ENCODE measurements around the gene ZBTB45. TPM values are rescaled to one million over a fixed set of nuclear protein-coding genes. Genes with fewer than 3 reads are reported as not detected.
"Not testable (repeated sequence)": the region's sequence is repeated elsewhere in the genome, so short reads cannot be mapped to it uniquely, and the experiment has no call there.

ZBTB45 gene
- total and polyA plus RNA-seq, 3 donors from 2014 or later = 6.9 to 15.1 (median 14.0) TPM

DNA sequence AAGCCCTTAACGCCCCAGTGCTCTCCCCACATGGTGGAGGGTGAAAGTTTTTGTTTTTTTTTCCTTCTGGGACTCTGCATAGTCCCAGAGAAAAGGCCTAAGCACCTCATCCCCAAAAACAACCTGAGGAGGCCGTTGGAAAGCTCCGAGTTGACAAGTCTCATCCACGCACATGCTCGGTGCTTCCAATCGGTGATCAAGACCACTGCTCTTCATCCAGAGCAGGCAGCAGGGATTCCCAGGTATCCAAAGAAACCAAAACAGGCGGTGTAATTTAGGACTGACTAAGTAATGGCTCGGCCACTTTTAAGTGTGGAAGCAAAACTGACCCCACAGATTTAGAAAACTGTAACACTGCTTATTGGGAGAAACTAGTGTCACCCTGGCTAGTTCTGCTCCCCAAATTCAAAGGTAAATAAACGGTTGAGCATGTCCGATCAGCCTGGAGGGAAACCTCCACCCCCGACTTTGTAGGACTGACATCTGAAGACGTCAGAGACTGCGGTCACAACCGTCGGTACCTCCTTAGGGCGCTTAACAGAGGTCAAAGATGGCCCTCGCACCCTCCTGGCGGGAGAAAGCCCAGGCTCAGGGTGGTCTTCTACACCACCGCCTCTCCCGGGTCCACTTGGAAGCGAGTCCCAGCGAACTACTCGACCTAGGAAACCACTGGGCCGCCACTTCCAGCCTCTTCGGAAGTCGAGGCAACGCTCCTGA, 44.5 kb downstream of the ZBTB45 start:
- TF ChIP-seq, protein P1, sequence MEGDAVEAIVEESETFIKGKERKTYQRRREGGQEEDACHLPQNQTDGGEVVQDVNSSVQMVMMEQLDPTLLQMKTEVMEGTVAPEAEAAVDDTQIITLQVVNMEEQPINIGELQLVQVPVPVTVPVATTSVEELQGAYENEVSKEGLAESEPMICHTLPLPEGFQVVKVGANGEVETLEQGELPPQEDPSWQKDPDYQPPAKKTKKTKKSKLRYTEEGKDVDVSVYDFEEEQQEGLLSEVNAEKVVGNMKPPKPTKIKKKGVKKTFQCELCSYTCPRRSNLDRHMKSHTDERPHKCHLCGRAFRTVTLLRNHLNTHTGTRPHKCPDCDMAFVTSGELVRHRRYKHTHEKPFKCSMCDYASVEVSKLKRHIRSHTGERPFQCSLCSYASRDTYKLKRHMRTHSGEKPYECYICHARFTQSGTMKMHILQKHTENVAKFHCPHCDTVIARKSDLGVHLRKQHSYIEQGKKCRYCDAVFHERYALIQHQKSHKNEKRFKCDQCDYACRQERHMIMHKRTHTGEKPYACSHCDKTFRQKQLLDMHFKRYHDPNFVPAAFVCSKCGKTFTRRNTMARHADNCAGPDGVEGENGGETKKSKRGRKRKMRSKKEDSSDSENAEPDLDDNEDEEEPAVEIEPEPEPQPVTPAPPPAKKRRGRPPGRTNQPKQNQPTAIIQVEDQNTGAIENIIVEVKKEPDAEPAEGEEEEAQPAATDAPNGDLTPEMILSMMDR (IDR thresholded peaks at IDR 0.05) = no peak
- TF ChIP-seq POLR2A (IDR thresholded peaks at IDR 0.05) = no peak
- WGBS, 2 donors = 20 to 25% methylated on average over 12 to 27 of the region's 27 CpGs
- Histone ChIP-seq H3K36me3 (ENCODE audit: low read depth, missing control alignments) (no peaks in the 10 kb centered on the region), H3K9me3 (no peaks in the 10 kb centered on the region), H3K27me3 (no peaks in the 10 kb centered on the region), H3K4me1 (peaks cover 16% of the 10 kb centered on the region), H3K27ac (peak overlapping the region; percentile 73 to 93), H3K4me3 (peak overlapping the region; percentile 66 to 68)
- intact Hi-C loops (cut with DNase I; ENCODE audit: low total_unique reads) = no loop called here
- DNase-seq = no peak

DNA sequence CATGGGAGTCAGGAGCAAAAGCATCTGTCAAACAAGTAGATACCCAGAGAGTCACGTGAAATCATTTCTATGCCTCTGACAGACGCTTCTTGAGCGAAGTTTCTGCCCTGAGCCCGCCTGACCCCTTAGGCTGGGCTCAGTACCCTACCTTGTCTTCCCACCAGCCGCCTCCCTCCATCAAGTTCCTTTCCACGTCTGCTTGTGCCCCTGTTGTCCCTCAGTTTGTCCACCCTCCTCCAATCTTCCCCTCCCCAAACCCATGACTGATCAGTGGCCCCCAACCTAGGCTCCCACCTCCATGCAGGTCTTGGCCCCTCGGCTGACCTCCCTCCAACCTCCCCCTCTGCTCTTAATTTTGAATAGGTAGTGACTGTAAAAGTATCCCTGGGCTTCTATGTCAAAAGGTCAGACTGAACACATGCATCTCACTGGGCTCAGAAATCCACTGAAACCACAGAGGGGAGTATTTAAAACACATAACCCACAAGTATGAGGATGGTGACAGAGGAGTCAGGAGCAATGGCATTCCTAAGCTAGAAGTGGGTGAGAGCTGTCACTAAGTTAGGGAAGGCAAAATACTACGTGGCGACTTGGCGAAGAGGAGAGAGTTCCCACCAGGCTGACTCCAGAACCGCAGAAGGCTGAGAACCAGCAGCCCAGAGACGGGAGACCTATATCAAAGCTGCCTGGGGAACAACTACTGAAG, 45.2 kb downstream of the ZBTB45 start:
- no peaks in the 10 kb centered on the region for H3K36me3 ChIP-seq (ENCODE audit: low read depth, missing control alignments)
- H3K4me1 ChIP-seq = peaks cover 16% of the 10 kb centered on the region
- no peak for DNase-seq
- H3K27ac ChIP-seq = no peak overlapping the region
- no peak overlapping the region for H3K4me3 ChIP-seq
- intact Hi-C loops (cut with DNase I; ENCODE audit: low total_unique reads) = no loop called here
- WGBS, 2 donors = 80 to 84% methylated on average over 12 of the region's 12 CpGs
- TF ChIP-seq POLR2A (IDR thresholded peaks at IDR 0.05) = no peak
- no peaks in the 10 kb centered on the region for H3K27me3 ChIP-seq
- no peaks in the 10 kb centered on the region for H3K9me3 ChIP-seq

DNA sequence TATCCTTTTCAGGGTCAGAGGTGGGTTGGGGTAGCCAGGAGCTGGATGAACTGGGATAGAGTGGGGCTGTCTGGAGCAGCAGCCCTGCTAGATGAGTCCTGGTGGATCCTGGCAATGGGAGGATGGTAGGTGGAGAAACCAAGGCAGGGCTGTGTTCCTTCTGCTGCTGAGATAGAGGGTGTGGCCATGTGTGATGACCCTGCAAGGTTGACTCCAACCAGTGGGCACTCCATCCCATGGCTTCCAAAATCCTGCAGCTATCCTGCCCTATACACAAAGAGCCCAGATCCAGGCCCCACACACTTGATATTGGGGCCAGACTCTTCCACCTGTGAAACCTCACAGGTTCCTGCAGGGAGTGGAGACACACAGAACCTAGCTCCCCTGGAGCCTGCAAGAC, 45.8 kb downstream of the ZBTB45 start:
- Histone ChIP-seq H3K9me3 (no peaks in the 10 kb centered on the region), H3K4me3 (no peak overlapping the region), H3K4me1 (peaks cover 16% of the 10 kb centered on the region), H3K36me3 (ENCODE audit: low read depth, missing control alignments) (no peaks in the 10 kb centered on the region), H3K27me3 (no peaks in the 10 kb centered on the region), H3K27ac (no peak overlapping the region)
- intact Hi-C loops (cut with DNase I; ENCODE audit: low total_unique reads) = no loop called here
- DNase-seq = no peak
- TF ChIP-seq, protein P1 (IDR thresholded peaks at IDR 0.05) = no peak
- TF ChIP-seq POLR2A (IDR thresholded peaks at IDR 0.05) = no peak

DNA sequence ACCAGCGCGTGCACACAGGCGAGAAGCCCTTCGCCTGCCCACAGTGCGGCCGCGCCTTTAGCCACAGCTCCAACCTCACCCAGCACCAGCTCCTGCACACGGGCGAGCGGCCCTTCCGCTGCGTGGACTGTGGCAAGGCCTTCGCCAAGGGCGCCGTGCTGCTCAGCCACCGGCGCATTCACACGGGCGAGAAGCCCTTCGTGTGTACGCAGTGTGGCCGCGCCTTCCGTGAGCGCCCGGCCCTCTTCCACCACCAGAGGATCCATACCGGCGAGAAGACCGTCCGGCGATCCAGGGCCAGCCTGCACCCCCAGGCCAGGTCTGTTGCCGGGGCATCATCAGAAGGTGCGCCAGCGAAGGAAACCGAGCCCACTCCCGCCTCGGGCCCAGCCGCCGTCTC, 47.9 kb downstream of the ZBTB45 start:
- DNase-seq = no peak
- TF ChIP-seq POLR2A (IDR thresholded peaks at IDR 0.05) = no peak
- TF ChIP-seq, protein P1 (IDR thresholded peaks at IDR 0.05) = no peak
- intact Hi-C loops (cut with DNase I; ENCODE audit: low total_unique reads) = no loop called here
- H3K27me3 ChIP-seq = no peaks in the 10 kb centered on the region
- H3K4me1 ChIP-seq = peaks cover 15% of the 10 kb centered on the region
- 88 to 96% methylated on average over 27 to 35 of the region's 39 CpGs for WGBS, 2 donors
- H3K4me3 ChIP-seq = no peak overlapping the region
- H3K9me3 ChIP-seq = no peaks in the 10 kb centered on the region
- H3K27ac ChIP-seq = no peak overlapping the region
- no peaks in the 10 kb centered on the region for H3K36me3 ChIP-seq (ENCODE audit: low read depth, missing control alignments)

DNA sequence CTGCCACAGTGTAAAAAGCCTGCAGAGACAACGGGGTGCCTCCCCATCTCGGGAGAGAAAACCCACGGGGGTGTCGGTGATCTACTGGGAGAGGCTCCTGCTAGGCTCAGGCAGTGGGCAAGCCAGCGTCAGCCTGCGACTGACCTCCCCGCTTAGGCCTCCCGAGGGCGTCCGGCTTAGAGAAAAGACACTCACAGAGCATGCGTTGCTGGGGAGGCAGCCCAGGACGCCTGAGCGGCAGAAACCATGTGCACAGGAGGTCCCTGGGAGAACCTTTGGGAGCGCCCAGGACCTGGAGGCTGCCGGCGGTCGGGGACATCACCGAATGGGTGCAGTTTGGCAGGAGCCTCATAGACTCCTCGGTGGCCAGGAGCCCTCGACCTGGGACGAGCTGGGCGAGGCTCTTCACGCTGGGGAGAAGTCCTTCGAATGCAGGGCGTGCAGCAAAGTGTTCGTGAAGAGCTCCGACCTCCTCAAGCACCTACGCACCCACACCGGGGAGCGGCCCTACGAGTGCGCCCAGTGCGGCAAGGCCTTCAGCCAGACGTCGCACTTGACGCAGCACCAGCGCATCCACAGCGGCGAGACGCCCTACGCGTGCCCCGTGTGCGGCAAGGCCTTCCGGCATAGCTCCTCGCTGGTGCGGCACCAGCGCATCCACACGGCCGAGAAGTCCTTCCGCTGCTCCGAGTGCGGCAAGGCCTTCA, 48.6 kb downstream of the ZBTB45 start:
- H3K27me3 ChIP-seq; H3K4me3 ChIP-seq; H3K9me3 ChIP-seq; DNase-seq; H3K36me3 ChIP-seq (ENCODE audit: low read depth, missing control alignments); intact Hi-C loops (cut with DNase I; ENCODE audit: low total_unique reads); H3K27ac ChIP-seq: not testable (repeated sequence)
- 60 to 90% methylated on average over 7 to 27 of the region's 53 CpGs for WGBS, 2 donors
- peaks cover 16% of the 10 kb centered on the region for H3K4me1 ChIP-seq
